LNCaP clone FGC (cell line): Measurements from ENCODE around the gene PI4KA.
"Not testable (repeated sequence)": the region's sequence is repeated elsewhere in the genome, so short reads cannot be mapped to it uniquely, and the experiment has no call there.

Experiments
- DNase-seq: peaks from one replicate; pipeline ENCODE4 v3.0.0-alpha.2; 2011; ENCODE audit warnings: low read depth
- H3K4me3 ChIP-seq: 2 replicates; pipeline ENCODE4 v1.5.1; 2011; ENCODE audit warnings: mild to moderate bottlenecking, low read depth, low read length, control low read depth
- TF ChIP-seq, protein P1 (sequence below): IDR thresholded peaks from 2 replicates; pipeline ENCODE4 v1.5.1; 2012; ENCODE audit warnings: mild to moderate bottlenecking; ENCODE audit not compliant: control insufficient read depth, insufficient read depth; ENCODE audit errors: extremely low read depth

Gene PI4KA

DNA sequence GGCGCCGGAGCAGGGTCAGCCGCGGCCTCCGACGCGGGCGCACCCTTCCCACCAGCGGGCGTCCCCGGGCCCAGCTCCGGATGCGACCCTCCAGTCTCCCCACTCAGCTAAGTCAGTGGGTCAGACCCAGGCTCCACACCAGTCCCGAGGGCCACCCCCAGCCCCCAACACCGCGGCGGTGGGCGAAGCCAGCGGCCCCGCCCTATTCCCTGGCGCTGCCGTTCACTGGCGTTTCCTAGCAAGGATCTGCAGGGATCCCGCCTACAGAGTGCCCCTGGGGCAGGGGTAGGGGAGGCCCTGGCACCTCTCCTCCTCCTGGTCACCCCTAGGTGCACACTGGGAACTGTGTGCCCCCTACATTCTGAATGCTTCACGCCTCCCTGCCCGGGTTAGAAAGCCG lies 190.4 kb downstream of the PI4KA start:
- H3K4me3 ChIP-seq, DNase-seq: not testable (repeated sequence)

DNA sequence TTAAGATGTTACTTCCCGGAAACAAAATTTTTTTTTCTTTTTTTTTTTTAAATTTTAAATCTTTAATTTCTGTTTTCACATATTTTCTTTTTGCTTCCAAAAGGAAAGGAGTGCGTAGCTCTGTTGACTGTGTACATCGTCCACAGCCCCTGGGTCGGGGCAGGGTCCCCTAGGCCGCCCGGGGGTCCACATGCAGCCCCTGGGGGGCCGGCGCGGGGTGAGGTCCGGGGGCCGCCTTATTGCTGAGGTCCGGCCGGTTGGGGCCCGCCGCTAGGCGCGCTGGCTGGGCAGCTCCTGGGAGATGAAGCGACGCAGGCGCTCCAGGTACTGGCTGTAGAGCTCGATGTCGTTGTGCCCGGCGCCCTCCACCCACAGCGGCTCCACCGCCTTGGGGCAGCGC lies 191.1 kb downstream of the PI4KA start:
- not testable (repeated sequence) for H3K4me3 ChIP-seq, DNase-seq

DNA sequence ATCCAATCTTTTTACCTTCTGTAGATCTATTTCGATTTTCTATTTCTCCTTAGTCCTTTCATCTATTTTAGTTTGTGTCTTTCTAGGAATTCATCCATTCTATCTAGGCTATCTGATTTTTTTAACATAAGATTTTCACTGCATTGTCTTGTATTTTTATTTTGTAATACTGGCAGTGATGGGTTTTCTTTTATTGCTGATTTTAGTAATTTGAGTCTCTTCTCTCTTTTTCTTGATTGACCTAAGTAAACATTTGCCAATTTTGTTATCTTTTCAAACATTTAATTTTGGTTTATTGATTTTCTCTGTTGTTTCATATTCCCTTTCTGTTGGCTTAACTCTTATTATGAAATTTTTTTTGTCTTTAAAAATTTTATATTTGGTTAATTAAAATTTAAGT lies 192.1 kb downstream of the PI4KA start:
- no peak overlapping the region for H3K4me3 ChIP-seq
- TF ChIP-seq, protein P1, sequence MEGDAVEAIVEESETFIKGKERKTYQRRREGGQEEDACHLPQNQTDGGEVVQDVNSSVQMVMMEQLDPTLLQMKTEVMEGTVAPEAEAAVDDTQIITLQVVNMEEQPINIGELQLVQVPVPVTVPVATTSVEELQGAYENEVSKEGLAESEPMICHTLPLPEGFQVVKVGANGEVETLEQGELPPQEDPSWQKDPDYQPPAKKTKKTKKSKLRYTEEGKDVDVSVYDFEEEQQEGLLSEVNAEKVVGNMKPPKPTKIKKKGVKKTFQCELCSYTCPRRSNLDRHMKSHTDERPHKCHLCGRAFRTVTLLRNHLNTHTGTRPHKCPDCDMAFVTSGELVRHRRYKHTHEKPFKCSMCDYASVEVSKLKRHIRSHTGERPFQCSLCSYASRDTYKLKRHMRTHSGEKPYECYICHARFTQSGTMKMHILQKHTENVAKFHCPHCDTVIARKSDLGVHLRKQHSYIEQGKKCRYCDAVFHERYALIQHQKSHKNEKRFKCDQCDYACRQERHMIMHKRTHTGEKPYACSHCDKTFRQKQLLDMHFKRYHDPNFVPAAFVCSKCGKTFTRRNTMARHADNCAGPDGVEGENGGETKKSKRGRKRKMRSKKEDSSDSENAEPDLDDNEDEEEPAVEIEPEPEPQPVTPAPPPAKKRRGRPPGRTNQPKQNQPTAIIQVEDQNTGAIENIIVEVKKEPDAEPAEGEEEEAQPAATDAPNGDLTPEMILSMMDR: no peak
- DNase-seq: no peak

DNA sequence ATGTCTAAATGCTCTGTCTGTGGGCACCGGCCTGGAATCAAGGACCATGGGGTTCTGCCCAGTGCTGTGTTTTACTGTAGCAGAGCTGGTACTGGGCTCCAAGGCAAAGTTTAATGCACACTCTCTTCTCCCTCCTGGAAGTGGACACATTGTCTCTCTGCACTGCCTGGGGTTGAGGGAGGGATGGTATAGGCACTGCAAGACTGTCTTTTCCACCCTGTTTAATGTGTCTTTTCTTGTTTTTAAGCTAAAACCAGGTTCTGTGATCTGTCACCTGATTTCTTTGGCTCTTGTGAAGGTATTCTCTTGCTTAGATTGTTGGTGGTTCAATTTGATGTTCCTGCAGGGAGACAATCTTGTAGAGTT lies 194.0 kb downstream of the PI4KA start:
- H3K4me3 ChIP-seq: no peak overlapping the region
- DNase-seq: no peak
- TF ChIP-seq, protein P1: no peak

DNA sequence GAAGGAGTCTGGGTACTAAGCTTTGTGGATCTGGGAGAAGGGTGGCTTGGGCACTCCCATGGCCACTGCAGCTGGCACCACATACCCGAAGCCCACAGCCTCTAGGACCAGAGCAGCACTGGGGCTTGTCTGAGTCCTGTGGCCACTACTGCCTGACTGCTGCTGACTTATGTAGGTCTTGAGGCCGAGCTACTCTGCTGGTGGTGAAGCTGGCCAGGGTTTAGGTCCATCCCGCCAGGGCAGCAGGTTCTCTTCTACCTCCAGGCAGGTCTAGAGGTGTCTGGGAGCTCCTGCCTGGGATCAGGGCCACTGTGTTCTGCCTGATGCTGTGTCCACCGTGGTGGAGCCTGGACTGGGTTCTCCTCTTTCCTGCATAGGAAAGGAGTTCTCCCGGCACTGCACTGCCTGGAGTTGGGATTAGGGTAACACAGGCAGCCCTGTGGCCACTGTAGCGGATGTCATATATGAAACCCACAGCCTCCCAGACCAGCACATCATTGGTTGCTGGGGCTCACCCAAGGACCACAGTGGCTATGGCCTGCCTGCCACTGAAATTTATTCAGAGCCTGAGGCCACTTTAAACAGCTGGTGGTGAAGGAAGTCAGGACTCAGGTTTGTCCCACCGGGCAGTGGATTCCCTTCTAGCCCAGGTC lies 194.5 kb downstream of the PI4KA start:
- TF ChIP-seq, protein P1: no peak
- H3K4me3 ChIP-seq: no peak overlapping the region
- DNase-seq: no peak

DNA sequence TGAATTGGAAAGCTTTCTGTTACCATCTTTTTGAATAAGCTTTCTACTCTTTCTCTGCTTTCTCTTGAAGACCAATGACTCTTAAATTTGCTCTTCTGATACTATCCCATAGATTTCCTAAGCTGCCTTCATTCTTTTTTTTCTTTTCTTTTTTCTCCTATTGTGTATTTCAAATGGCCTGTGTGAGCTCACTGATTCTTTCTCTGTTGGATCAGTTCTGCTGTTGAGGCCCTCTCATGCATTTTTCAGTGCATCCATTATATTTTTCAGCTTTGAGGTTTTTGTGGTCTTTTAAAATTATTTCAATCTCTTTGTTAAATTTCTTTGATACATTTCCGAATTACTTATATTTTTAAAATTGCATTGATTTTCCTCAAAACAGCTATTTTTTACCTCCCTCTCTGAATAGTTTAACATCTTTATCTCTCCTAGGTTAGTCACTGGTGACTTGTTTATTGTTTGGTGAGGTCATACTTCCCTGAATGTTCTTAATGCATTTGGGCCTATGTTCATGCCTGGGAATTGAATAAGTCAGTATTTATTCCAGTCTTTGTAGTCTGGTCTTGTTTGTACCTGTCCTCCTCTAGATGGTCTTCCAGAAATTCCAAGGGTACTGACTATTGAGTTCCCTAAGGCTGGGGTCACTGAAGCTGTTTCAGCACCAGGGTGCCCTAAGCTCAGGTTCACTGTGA lies 195.3 kb downstream of the PI4KA start:
- H3K4me3 ChIP-seq: no peak overlapping the region
- TF ChIP-seq, protein P1: no peak
- DNase-seq: no peak

DNA sequence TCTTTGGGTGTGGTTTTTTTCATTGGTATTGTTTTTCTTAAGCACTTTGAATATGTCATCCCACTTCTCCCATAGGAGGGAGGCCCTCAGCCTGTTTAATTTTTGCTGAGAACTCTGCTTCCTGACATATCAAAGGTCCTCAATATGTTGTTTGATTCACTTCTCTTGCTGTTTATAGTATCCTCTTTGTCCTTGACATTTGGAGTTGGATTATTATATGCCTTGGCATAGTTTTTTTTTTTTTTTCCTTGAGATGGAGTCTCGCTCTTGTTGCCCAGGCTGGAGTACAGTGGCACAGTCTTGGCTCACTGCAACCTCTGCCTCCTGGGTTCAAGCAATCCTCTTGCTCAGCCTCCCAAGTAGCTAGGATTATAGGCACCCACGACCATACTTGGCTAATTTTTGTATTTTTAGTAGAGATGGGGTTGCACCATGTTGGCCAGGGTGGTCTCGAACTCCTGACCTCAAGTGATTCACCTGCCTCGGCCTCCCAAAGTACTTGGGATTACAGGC lies 196.0 kb downstream of the PI4KA start:
- not testable (repeated sequence) for H3K4me3 ChIP-seq

DNA sequence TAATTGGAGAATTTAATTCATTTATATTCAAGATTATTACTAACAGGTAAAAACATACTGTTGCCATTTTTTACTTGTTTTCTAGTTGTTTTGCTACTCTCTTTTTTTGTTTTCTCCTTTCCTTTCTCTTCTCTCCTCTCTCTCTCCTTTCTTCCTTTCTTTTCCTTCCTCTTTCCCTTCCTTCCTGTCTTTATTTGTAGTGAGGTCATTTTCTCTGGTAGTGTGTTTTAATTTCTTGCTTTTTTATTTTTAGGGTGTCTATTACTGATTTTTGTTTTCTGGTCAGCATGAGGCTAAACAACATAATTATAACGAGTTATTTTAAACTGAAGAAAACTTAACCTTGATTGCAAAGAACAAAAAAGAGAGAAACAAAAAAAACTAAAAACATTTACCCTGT lies 197.1 kb downstream of the PI4KA start:
- TF ChIP-seq, protein P1: no peak
- DNase-seq: no peak
- H3K4me3 ChIP-seq: no peak overlapping the region

More for the DNA sequence above, 196.0 kb downstream of the PI4KA start:
- DNase-seq: not testable (repeated sequence)
